Activated CD8-positive, alpha-beta T cell treated with anti-CD3 and anti-CD28 coated beads, Interleukin-2, amount 10 ng/mL, durations not matched to agents 7 days and 5 days (primary cell): ENCODE results near the gene KRTAP10-5. TPM values are rescaled to one million over a fixed set of nuclear protein-coding genes. Genes with fewer than 3 reads are reported as not detected.
"Not testable (repeated sequence)": the region's sequence is repeated elsewhere in the genome, so short reads cannot be mapped to it uniquely, and the experiment has no call there.

Experiments used
- ATAC-seq: fragments of 150-1000 bp; cut with Tn5 transposase; one replicate; pipeline ENCODE4 v1.10.0; 2021; ENCODE audit warnings: moderate library complexity
- CTCF ChIA-PET: fragments of 350-600 bp; sonication (Branson Sonifier 250); formaldehyde crosslinking; loops from one replicate; lab custom pipeline; 2021; ENCODE audit warnings: antibody characterized with exemption; lab: Charles Lee
- POLR2A ChIA-PET: fragments of 350-600 bp; sonication (Branson Sonifier 250); formaldehyde crosslinking; loops from one replicate; lab custom pipeline; 2021; ENCODE audit warnings: antibody characterized with exemption; lab: Charles Lee
- DNase-seq: peaks from one replicate; pipeline ENCODE4 v3.0.0-alpha.2; 2020
- H3K27ac Mint-ChIP-seq: one replicate; pipeline ENCODE4 v1.8.0; 2021; ENCODE audit warnings: mild to moderate bottlenecking, mixed read lengths
- H3K27me3 Mint-ChIP-seq: one replicate; pipeline ENCODE4 v1.8.0; 2021; ENCODE audit warnings: low read depth, mixed read lengths
- H3K36me3 Mint-ChIP-seq: one replicate; pipeline ENCODE4 v1.8.0; 2021; ENCODE audit warnings: low read depth, mixed read lengths
- H3K4me1 Mint-ChIP-seq: one replicate; pipeline ENCODE4 v1.8.0; 2021; ENCODE audit warnings: low read depth, mixed read lengths
- H3K4me3 Mint-ChIP-seq: one replicate; pipeline ENCODE4 v1.8.0; 2021; ENCODE audit warnings: mild to moderate bottlenecking, mixed read lengths
- H3K9me3 Mint-ChIP-seq: one replicate; pipeline ENCODE4 v1.8.0; 2022; ENCODE audit warnings: mixed read lengths; ENCODE audit not compliant: insufficient read depth
- total RNA-seq, 2 experiments: library from RNA; stranded (reverse); gene quantifications; one replicate each; pipeline ENCODE4 v1.2.3, GENCODE V29; 2021

KRTAP10-5 gene
- total RNA-seq, 2 experiments from 2014 or later, result not detected

DNA sequence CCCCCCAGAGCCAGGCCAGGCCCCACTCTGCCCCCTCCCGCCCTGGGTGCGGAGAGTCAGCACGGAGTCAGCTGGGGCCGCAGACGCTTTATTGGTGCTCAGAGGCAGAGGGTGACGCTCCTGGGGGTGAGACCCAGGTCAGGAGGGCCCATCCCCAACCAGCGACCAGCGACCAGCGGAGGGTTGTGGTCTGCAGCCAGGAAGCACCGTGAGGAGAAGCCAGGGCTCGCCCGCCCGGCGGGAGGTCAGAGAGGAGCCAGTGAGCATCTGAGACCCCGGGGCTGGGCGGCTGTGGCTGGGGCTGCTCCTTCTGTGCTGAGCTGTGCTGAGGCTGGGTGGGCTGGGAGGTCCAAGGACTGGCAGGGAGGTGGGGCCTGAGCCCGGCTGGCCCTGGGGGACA is 30.1 kb downstream of the KRTAP10-5 start:
- H3K27ac Mint-ChIP-seq, ATAC-seq, CTCF ChIA-PET, DNase-seq, H3K4me3 Mint-ChIP-seq, H3K27me3 Mint-ChIP-seq, POLR2A ChIA-PET: not testable (repeated sequence)
- peaks cover 26% of the 10 kb centered on the region for H3K9me3 Mint-ChIP-seq
- peaks cover 26% of the 10 kb centered on the region for H3K36me3 Mint-ChIP-seq
- peaks cover 21% of the 10 kb centered on the region for H3K4me1 Mint-ChIP-seq

DNA sequence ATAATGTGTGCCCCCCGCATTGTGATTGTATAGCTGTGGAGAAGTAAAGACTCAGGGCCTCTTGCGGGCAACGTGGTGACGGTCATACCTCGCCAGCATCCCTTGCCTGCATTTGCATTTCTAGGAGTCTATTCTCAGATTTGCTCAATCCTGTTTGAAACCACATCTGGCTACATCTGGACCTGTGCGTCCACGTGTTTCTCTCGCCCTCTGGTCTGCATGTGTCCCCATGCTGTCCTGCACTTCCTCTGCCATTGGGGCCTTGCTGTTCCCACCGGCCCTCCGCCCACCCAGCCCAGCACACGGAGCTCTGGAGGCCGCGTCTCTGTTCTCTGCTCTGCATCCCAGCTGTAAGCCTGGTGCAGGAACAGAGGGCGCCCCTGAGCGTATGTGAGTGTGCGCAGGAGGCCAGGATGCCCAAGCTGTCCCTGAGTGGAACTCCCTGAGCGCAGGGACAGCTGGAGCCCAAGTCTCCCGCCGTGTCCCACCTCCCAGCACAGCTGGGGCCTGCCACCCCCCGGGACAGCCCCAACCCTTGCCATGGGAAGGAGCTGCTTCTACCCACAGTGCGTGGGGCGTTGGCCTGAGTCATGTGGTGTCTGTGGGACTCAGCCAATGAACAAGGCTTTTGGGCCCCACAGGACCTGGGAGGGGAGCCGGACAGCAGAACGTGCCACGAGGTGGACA is 30.7 kb downstream of the KRTAP10-5 start:
- Mint-ChIP-seq H3K27me3 (peaks cover 1% of the 10 kb centered on the region), H3K27ac (no peak overlapping the region), H3K4me3 (no peak overlapping the region), H3K9me3 (peaks cover 26% of the 10 kb centered on the region), H3K4me1 (peaks cover 21% of the 10 kb centered on the region), H3K36me3 (peaks cover 26% of the 10 kb centered on the region)
- no peak for ATAC-seq
- ChIA-PET POLR2A (no interaction called here), CTCF (no interaction called here)
- DNase-seq, result no peak

DNA sequence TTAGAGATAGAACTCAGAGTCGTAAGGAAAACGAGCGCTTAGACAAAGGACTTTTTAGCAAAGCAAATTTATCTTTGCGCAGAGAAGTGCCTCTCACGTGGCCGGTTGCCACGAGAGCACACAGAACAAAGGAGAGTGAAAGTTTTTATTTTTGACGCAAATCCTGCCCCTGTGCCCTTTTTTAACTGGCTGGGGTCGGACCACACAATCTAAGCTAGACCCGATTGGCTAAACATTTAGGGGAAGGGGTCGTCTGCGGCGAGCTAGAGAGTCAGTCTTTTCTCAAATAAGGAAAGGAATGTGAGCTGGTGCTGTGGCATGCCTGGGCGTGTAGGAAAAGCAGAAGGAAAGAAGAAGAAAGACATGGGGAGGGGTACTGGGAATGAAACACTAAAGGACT is 31.5 kb downstream of the KRTAP10-5 start:
- ChIA-PET CTCF (no interaction called here), POLR2A (no interaction called here)
- DNase-seq (peak; percentile 9), ATAC-seq (no peak)
- H3K4me1 Mint-ChIP-seq, result peaks cover 21% of the 10 kb centered on the region
- peaks cover 26% of the 10 kb centered on the region for H3K9me3 Mint-ChIP-seq
- H3K27ac Mint-ChIP-seq, result no peak overlapping the region
- no peaks in the 10 kb centered on the region for H3K27me3 Mint-ChIP-seq
- H3K36me3 Mint-ChIP-seq, result peaks cover 26% of the 10 kb centered on the region
- H3K4me3 Mint-ChIP-seq, result no peak overlapping the region

DNA sequence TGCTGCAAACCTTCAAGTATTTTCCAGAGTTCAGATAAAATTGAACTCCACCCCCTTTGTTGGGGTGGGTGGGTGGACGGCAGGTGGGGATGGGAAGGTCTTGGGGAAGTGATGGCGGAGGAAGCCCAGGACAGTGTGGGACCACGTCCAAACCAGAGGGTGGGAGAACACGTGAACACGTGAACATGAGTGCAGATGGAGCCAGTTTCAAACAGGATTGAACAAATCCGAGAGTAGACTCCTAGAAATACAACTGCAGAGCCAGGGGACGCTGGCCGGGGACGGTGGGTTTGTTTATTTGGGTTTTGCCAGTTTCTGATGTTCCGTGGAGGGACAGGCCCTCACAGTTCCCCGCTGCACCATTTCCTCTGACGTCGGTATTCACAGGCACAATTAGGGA is 32.0 kb downstream of the KRTAP10-5 start:
- POLR2A ChIA-PET, result no interaction called here
- Mint-ChIP-seq H3K4me3 (no peak overlapping the region), H3K9me3 (peaks cover 26% of the 10 kb centered on the region), H3K27ac (no peak overlapping the region), H3K36me3 (peaks cover 26% of the 10 kb centered on the region), H3K4me1 (peaks cover 21% of the 10 kb centered on the region), H3K27me3 (no peaks in the 10 kb centered on the region)
- ATAC-seq (no peak), DNase-seq (peak; percentile 6)
- CTCF ChIA-PET, result interaction anchor here (2.6 kb wide), 1 partner anchor 245 kb away, joined by 12 read pairs; no protein-coding TSS in a partner anchor

DNA sequence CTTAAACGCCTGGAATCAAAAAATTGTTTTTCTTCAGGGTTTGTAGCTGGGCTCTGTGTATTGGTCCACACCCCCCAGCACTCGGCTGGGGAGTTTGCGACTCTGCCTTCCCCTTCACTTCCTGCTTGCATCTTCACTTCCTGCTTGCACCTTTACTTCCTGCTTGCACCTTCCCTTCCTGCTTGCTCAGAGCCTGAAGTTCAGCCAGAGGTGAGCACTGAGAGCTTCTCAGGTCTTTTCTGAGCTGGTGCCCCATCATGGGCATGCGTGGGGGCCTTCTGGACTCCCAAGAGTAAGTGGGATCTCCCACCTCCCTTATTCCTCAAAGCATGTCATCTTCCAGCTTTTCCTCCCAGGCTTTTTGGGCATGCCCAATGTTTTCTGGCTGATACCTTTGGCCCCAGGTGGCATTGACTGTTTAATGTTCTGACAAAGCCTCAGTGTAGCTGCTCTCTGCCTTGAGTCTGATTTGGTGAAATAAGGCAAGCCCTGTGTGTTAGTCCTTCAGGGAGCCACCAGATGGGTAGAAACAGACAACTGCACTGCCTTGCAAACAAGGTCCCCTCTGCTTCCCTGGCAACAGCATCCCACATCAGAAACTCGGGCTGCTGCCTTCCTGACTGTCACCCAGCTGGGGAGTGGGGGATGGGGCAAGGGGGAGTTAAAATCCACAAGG is 32.6 kb downstream of the KRTAP10-5 start:
- ChIA-PET CTCF (interaction anchor here (0.8 to 2.6 kb wide), 5 partner anchors 11 to 246 kb away, joined by 3 to 12 read pairs (median 4); no protein-coding TSS in a partner anchor), POLR2A (no interaction called here)
- Mint-ChIP-seq H3K27me3 (no peaks in the 10 kb centered on the region), H3K27ac (peak overlapping the region; percentile 87), H3K36me3 (peaks cover 26% of the 10 kb centered on the region), H3K4me3 (peak overlapping the region; percentile 62), H3K4me1 (peaks cover 21% of the 10 kb centered on the region), H3K9me3 (peaks cover 26% of the 10 kb centered on the region)
- DNase-seq (peak; percentile 57), ATAC-seq (peak; percentile 81)

DNA sequence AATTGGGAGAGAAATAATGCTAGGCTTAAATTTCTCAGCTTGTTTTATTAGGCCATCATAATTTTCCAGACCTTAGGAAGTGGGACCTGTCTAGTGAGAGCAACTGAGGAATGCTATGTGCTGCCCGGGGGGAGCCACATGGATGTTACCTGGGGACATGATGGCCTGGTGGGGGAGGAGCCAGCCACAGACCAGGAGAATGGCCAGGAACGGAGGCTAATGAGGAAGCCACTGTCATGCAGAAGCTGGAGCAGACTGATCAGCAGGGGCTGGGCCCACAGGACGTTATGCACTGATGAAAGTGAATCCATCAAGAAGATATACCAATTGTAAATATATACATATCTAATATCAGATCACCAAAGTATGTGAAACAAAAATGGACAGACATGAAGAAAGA is 35.8 kb downstream of the KRTAP10-5 start:
- CTCF ChIA-PET, result no interaction called here
- H3K27me3 Mint-ChIP-seq, result no peaks in the 10 kb centered on the region

DNA sequence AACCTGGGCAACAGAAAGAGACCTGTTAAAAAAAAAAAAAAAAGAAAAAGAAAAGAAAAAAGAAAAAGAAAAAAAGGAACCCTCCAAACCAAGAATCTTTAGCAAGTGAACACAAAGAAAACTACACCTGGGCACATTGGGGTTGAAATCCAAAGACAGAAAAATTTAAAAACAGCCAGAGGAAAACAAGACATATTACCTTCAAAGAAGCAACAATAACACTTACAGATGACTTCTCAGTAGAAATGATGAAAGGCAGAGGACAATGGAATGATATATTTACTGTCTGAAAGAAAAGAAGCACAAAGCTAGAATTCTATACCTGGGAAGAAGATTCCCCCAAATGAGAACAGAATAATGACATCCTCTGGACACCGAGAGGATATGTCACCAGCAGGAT is 37.7 kb downstream of the KRTAP10-5 start:
- peaks cover 19% of the 10 kb centered on the region for H3K36me3 Mint-ChIP-seq
- POLR2A ChIA-PET, result no interaction called here
- DNase-seq (no peak), ATAC-seq (no peak)
- peaks cover 21% of the 10 kb centered on the region for H3K9me3 Mint-ChIP-seq
- no peak overlapping the region for H3K4me3 Mint-ChIP-seq
- CTCF ChIA-PET, result no interaction called here
- no peak overlapping the region for H3K27ac Mint-ChIP-seq
- no peaks in the 10 kb centered on the region for H3K27me3 Mint-ChIP-seq
- H3K4me1 Mint-ChIP-seq, result peaks cover 11% of the 10 kb centered on the region

More for the DNA sequence above, 35.8 kb downstream of the KRTAP10-5 start:
- ATAC-seq, result no peak
- peaks cover 26% of the 10 kb centered on the region for H3K9me3 Mint-ChIP-seq
- H3K4me1 Mint-ChIP-seq, result peaks cover 21% of the 10 kb centered on the region
- no peak overlapping the region for H3K27ac Mint-ChIP-seq
- peaks cover 26% of the 10 kb centered on the region for H3K36me3 Mint-ChIP-seq
- POLR2A ChIA-PET, result no interaction called here
- no peak for DNase-seq
- H3K4me3 Mint-ChIP-seq, result no peak overlapping the region

DNA sequence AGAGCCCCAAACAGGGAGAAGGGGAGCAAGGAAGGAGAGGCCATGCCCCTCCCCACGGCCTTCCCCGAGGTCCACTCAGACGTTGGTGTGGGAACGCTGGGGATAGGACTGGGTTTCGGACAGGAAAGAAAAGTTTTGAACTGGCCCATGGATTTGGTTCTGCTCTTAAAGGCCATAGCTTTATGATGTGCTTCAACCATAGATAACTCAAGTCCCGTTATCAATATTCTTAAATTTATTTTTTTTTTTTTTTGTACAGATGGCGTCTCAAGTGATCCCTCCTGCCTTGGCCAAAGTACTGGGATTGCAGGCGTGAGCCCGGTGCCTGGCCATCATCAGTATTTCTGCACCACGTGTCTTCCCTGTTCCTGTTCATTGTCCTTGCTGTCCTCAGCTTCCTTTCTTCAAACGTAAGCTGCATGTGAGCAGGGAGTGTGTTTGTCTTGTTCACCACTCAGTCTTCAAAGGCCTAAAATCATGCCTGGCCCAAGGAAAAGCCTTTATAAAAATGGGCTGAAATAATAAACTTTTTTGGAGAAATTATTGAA is 39.6 kb downstream of the KRTAP10-5 start:
- no peak overlapping the region for H3K4me3 Mint-ChIP-seq
- peaks cover 6% of the 10 kb centered on the region for H3K9me3 Mint-ChIP-seq
- H3K27ac Mint-ChIP-seq, result no peak overlapping the region
- peak; percentile 9 for DNase-seq
- H3K27me3 Mint-ChIP-seq, result no peaks in the 10 kb centered on the region
- ATAC-seq, result no peak
- H3K4me1 Mint-ChIP-seq, result no peaks in the 10 kb centered on the region
- CTCF ChIA-PET, result no interaction called here
- peaks cover 5% of the 10 kb centered on the region for H3K36me3 Mint-ChIP-seq
- POLR2A ChIA-PET, result no interaction called here

DNA sequence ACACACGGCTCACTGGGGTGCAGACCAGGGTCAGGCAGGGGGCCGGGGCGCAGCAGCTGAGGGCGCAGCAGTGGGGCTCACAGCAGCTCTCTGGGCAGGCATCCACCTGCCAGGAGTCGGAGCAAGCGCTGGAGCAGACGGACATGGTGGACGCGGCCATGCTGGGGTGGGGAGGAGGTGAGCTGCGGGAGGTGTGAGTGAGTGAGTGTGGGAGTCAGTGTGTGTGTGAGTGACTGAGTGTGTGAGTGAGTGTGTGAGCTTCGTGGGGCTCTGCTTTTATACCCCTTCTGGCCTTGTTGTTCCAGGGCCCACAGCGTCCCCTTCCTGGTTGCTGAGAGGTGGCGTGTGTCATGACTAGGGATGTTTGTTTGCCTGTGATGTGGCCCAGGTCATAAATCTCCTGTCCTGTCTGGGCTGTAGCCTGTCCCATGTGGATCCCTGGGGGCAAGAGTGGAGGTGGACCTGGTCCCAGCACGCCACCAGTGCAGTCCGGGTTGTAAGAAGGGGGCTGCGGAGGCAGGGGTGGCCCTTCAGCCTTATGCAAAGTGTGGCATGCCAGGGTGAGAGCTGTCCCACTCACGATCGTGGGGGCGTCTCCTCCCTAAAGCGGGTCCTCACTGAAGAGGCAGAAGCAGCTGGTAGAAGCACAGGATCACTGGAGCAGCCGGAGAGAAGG is 40.3 kb downstream of the KRTAP10-5 start, which contains the start of gene KRTAP10-1:
Gene KRTAP10-1 (minus strand): TSS at position 205 of the 676 bp plus-strand sequence. CDS start 45 bp downstream, at position 160.
- POLR2A ChIA-PET, result no interaction called here

DNA sequence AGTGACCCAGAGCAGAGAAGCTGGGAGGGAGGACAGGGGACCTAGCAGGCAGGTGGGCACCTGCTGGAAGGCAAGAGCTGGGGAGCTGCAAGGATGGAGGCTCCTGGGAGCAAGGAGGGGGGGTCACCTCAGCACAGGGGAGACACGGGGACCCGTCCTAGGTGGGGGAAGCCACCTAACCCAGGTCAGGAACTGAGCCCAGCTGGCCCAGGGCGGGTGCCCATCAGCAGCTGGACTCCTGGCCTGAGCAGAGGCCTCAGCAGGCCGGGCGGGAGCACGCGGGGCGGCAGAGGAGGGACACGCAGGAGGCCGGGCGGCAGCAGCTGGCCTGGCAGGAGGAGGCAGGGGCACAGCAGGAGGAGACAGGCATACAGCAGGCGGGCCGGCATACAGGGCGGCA is 41.4 kb downstream of the KRTAP10-5 start:
- ATAC-seq (no peak), DNase-seq (no peak)

More for the DNA sequence above, 40.3 kb downstream of the KRTAP10-5 start, which contains the start of gene KRTAP10-1:
- no peaks in the 10 kb centered on the region for H3K36me3 Mint-ChIP-seq
- peak; percentile 12 for DNase-seq
- H3K4me3 Mint-ChIP-seq, result no peak within 1 kb of the TSS
- H3K27me3 Mint-ChIP-seq, result no peaks in the 10 kb centered on the region
- CTCF ChIA-PET, result no interaction called here
- H3K27ac Mint-ChIP-seq, result no peak within 1 kb of the TSS
- no peaks in the 10 kb centered on the region for H3K4me1 Mint-ChIP-seq
- no peak for ATAC-seq
- no peaks in the 10 kb centered on the region for H3K9me3 Mint-ChIP-seq

More for the DNA sequence above, 41.4 kb downstream of the KRTAP10-5 start:
- Mint-ChIP-seq H3K27ac (no peak overlapping the region), H3K4me3 (no peak overlapping the region), H3K27me3 (peaks cover 3% of the 10 kb centered on the region), H3K4me1 (no peaks in the 10 kb centered on the region), H3K9me3 (no peaks in the 10 kb centered on the region), H3K36me3 (no peaks in the 10 kb centered on the region)
- ChIA-PET POLR2A (interaction anchor here (0.7 kb wide), 1 partner anchor 601 kb away, joined by 3 read pairs; no protein-coding TSS in a partner anchor), CTCF (no interaction called here)
